ENCODE measurements around the gene RETNLB.

RETNLB gene

GRCh38 chr3:108757404-108757982, at the start of gene RETNLB:
TSS of gene RETNLB (minus strand) at chr3:108757410. CDS start at chr3:108757185, 225 bp downstream.
- no peak for DNase-seq (ENCODE audit: low spot score)

- DNase-seq (ENCODE audit: low spot score): no peak
These were observed 49.1 kb upstream of the RETNLB start for GRCh38 chr3:108806316-108806715.

GRCh38 chr3:108804966-108805365, 47.8 kb upstream of the RETNLB start:
- DNase-seq (ENCODE audit: low spot score): no peak

GRCh38 chr3:108804437-108804836, 47.2 kb upstream of the RETNLB start:
- no peak for DNase-seq (ENCODE audit: low spot score)

GRCh38 chr3:108791473-108791872, 34.3 kb upstream of the RETNLB start:
- DNase-seq (ENCODE audit: low spot score): no peak

GRCh38 chr3:108780235-108780634, 23.0 kb upstream of the RETNLB start:
- no peak for DNase-seq (ENCODE audit: low spot score)

GRCh38 chr3:108779496-108779895, 22.3 kb upstream of the RETNLB start:
- no peak for DNase-seq (ENCODE audit: low spot score)

- DNase-seq (ENCODE audit: low spot score): no peak
These were observed 18.4 kb upstream of the RETNLB start for GRCh38 chr3:108775649-108776048.

- DNase-seq (ENCODE audit: low spot score): no peak
These were observed 10.0 kb upstream of the RETNLB start for GRCh38 chr3:108767253-108767652.

GRCh38 chr3:108755686-108756085, 1.5 kb downstream of the RETNLB start:
- no peak for DNase-seq (ENCODE audit: low spot score)

GRCh38 chr3:108744762-108745161, 12.4 kb downstream of the RETNLB start:
- DNase-seq (ENCODE audit: low spot score): no peak

GRCh38 chr3:108742929-108743328, 14.3 kb downstream of the RETNLB start:
- no peak for DNase-seq (ENCODE audit: low spot score)

GRCh38 chr3:108736821-108737220, 20.4 kb downstream of the RETNLB start:
- DNase-seq (ENCODE audit: low spot score): no peak

- DNase-seq (ENCODE audit: low spot score): no peak
These were observed 28.3 kb downstream of the RETNLB start for GRCh38 chr3:108728934-108729333.

- DNase-seq (ENCODE audit: low spot score): no peak
These were observed 29.1 kb downstream of the RETNLB start for GRCh38 chr3:108728105-108728504.

- DNase-seq (ENCODE audit: low spot score): no peak
These were observed 33.1 kb downstream of the RETNLB start for GRCh38 chr3:108724101-108724500.

- no peak for DNase-seq (ENCODE audit: low spot score)
These were observed 34.5 kb downstream of the RETNLB start for GRCh38 chr3:108722724-108723123.

GRCh38 chr3:108719178-108719806, 37.9 kb downstream of the RETNLB start:
- no peak for DNase-seq (ENCODE audit: low spot score)

GRCh38 chr3:108718454-108718853, 38.8 kb downstream of the RETNLB start:
- no peak for DNase-seq (ENCODE audit: low spot score)

GRCh38 chr3:108713816-108714215, 43.4 kb downstream of the RETNLB start:
- DNase-seq (ENCODE audit: low spot score): no peak

- no peak for DNase-seq (ENCODE audit: low spot score)
These were observed 44.1 kb downstream of the RETNLB start for GRCh38 chr3:108713009-108713516.
